ENCODE data around the gene TMEM87A. TPM values are rescaled to one million over a fixed set of nuclear protein-coding genes. Genes with fewer than 3 reads are reported as not detected.

TMEM87A gene
- total and polyA plus RNA-seq, 2 of the 8 experiments (the other 6 are each of a cell fraction or from before 2014, with no cell fraction given), result 15.2 to 33.1 TPM

GRCh38 chr15:42228036-42228435, 45.2 kb downstream of the TMEM87A start:
- Histone ChIP-seq H4K20me1 (replicated peaks in 1 of 2; ENCODE audit: control insufficient read depth in 1 of 2, insufficient read depth in 2 of 2, low read length in 2 of 2) (peaks cover 0 to 2% of the 10 kb centered on the region in 2 experiments), H2BK5ac (ENCODE audit: low read depth, low read length) (no peak overlapping the region), H3K27ac (ENCODE audit: low read depth, low read length) (no peak overlapping the region), H3K9ac (replicated peaks in 1 of 4; ENCODE audit: extremely low read depth in 1 of 4, low read depth in 3 of 4, low read length in 3 of 4) (no peak overlapping the region), H3K79me1 (ENCODE audit: low read depth, low read length) (no peaks in the 10 kb centered on the region), H3K4me1 (replicated peaks in 1 of 4; ENCODE audit: control insufficient read depth in 3 of 4, insufficient read depth in 4 of 4, low read length in 3 of 4) (no peaks in the 10 kb centered on the region), H3K23me2 (ENCODE audit: low read depth, low read length) (no peaks in the 10 kb centered on the region), H4K8ac (ENCODE audit: extremely low read depth, insufficient read depth, low read length) (no peak overlapping the region), H3K79me2 (ENCODE audit: control insufficient read depth in 1 of 2, insufficient read depth in 2 of 2, low read length in 2 of 2) (no peaks in the 10 kb centered on the region), H4K91ac (replicated peaks; ENCODE audit: insufficient read length, low read length) (no peak overlapping the region), H3K27me3 (replicated peaks in 1 of 4; ENCODE audit: control insufficient read depth in 3 of 4, extremely low read depth in 1 of 4, insufficient read depth in 3 of 4, low read length in 3 of 4) (no peaks in the 10 kb centered on the region), H3K4ac (replicated peaks; ENCODE audit: insufficient read length, low read depth, low read length) (no peak overlapping the region), H3K4me3 (ENCODE audit: extremely low read depth in 1 of 4, insufficient read depth in 2 of 4, low read depth in 3 of 4, low read length in 4 of 4) (no peak overlapping the region), H3K9me3 (ENCODE audit: insufficient read depth in 2 of 2, low read depth in 1 of 2, low read length in 1 of 2) (no peaks in the 10 kb centered on the region), H3K18ac (ENCODE audit: extremely low read depth, low read length) (no peak overlapping the region), H2AFZ (ENCODE audit: low read length) (no peak overlapping the region), H3K56ac (replicated peaks; ENCODE audit: insufficient read length, low read depth, low read length) (no peak overlapping the region), H2BK12ac (ENCODE audit: low read depth, low read length) (no peak overlapping the region), H2AK5ac (ENCODE audit: low read depth, low read length) (no peak overlapping the region), H3K36me3 (ENCODE audit: control insufficient read depth in 2 of 4, insufficient read depth in 4 of 4, low read length in 3 of 4) (peaks cover 9 to 57% (median 27%) of the 10 kb centered on the region in 4 experiments; a peak in 7 of 8 replicates), H3K4me2 (ENCODE audit: insufficient read depth in 1 of 2, low read depth in 2 of 2, low read length in 2 of 2) (no peak overlapping the region), H2BK120ac (replicated peaks; ENCODE audit: low read depth, low read length) (no peak overlapping the region), H3K23ac (ENCODE audit: insufficient read length) (no peak overlapping the region), H3K14ac (ENCODE audit: insufficient read length) (no peak overlapping the region), H2BK20ac (ENCODE audit: low read length) (no peak overlapping the region), H4K5ac (ENCODE audit: insufficient read length, low read depth, low read length) (no peak overlapping the region), H2BK15ac (ENCODE audit: low read length) (no peak overlapping the region)
- FAIRE-seq, result no peak
- ChIA-PET POLR2A (ENCODE audit: partially characterized antibody) (no interaction called here), CTCF (ENCODE audit: partially characterized antibody) (interaction anchor here (0.6 to 4.1 kb wide), 2 partner anchors 157 to 388 kb away, joined by 3 to 16 read pairs; no protein-coding TSS in a partner anchor)
- WGBS, 2 experiments (ENCODE audit: extremely low coverage in 1 of 2, insufficient coverage in 1 of 2, insufficient read length in 1 of 2, insufficient replicate concordance in 2 of 2, low coverage in 1 of 2, low lambda C conversion rate in 2 of 2, missing lambda C conversion rate in 1 of 2), result 60% methylated on average over 1 of the region's 1 CpG; no CpG with 5 or more reads in 1 of the 2 experiments
- no peak for DNase-seq (ENCODE audit: low read depth in 1 of 2, low spot score in 2 of 2)
- TF ChIP-seq NANOG (IDR thresholded peaks at IDR 0.05; ENCODE audit: insufficient read depth, low read depth, low read length, poor library complexity, severe bottlenecking) (no peak), ZNF274 (IDR thresholded peaks at IDR 0.05; ENCODE audit: borderline replicate concordance, extremely low read depth, low read length) (no peak), EGR1 (IDR thresholded peaks at IDR 0.05; ENCODE audit: borderline replicate concordance, low read depth, low read length) (no peak), RNF2 (IDR thresholded peaks at IDR 0.05; ENCODE audit: borderline replicate concordance, low read depth, low read length, missing control alignments, poor library complexity, severe bottlenecking) (no peak), CBX5 (IDR thresholded peaks at IDR 0.05; ENCODE audit: low read depth, low read length) (no peak), ATF3 (IDR thresholded peaks at IDR 0.05; ENCODE audit: insufficient read depth, low read depth, low read length) (no peak), NRF1 (IDR thresholded peaks at IDR 0.05; ENCODE audit: low read depth, low read length) (no peak), POU5F1 (IDR thresholded peaks at IDR 0.05; ENCODE audit: low read depth, low read length) (no peak), POLR2A (IDR thresholded peaks at IDR 0.05; ENCODE audit: control extremely low read depth in 1 of 2, low read depth in 2 of 2, low read length in 2 of 2) (no peak)
- TF ChIP-seq, protein P1, sequence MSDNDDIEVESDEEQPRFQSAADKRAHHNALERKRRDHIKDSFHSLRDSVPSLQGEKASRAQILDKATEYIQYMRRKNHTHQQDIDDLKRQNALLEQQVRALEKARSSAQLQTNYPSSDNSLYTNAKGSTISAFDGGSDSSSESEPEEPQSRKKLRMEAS (IDR thresholded peaks at IDR 0.05), result no peak
- TF ChIP-seq, protein P2, sequence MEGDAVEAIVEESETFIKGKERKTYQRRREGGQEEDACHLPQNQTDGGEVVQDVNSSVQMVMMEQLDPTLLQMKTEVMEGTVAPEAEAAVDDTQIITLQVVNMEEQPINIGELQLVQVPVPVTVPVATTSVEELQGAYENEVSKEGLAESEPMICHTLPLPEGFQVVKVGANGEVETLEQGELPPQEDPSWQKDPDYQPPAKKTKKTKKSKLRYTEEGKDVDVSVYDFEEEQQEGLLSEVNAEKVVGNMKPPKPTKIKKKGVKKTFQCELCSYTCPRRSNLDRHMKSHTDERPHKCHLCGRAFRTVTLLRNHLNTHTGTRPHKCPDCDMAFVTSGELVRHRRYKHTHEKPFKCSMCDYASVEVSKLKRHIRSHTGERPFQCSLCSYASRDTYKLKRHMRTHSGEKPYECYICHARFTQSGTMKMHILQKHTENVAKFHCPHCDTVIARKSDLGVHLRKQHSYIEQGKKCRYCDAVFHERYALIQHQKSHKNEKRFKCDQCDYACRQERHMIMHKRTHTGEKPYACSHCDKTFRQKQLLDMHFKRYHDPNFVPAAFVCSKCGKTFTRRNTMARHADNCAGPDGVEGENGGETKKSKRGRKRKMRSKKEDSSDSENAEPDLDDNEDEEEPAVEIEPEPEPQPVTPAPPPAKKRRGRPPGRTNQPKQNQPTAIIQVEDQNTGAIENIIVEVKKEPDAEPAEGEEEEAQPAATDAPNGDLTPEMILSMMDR (IDR thresholded peaks at IDR 0.05; ENCODE audit: control extremely low read depth in 1 of 3, insufficient read depth in 1 of 3, low read depth in 1 of 3, low read length in 3 of 3), result no peak
